A549 (cell line): ENCODE data around the gene RPS14. TPM values are rescaled to one million over a fixed set of nuclear protein-coding genes. Genes with fewer than 3 reads are reported as not detected.
"Not testable (repeated sequence)": the region's sequence is repeated elsewhere in the genome, so short reads cannot be mapped to it uniquely, and the experiment has no call there.

Experiments
- ATAC-seq, 2 experiments: fragments of 200-7000 bp in 1 of 2; fragments of >200 bp in 1 of 2; cut with Nextera tagmentation in 1 of 2; cut with Tn5 transposase in 1 of 2; 3 replicates each; pipeline versions ENCODE4 v1.8.0 to v1.9.1; 2018 to 2020; ENCODE audit warnings: mild to moderate bottlenecking in 1 of 2, moderate library complexity in 1 of 2
- CTCF ChIA-PET: fragments of 300-600 bp; sonication (Branson Sonifier 250); formaldehyde crosslinking; extraction: SDS; loops from one replicate; lab custom pipeline; 2021; ENCODE audit warnings: antibody characterized with exemption, inconsistent platforms; lab: Yijun Ruan, JAX
- POLR2A ChIA-PET: fragments of 350-600 bp; formaldehyde crosslinking; extraction: SDS; loops from one replicate; lab custom pipeline; 2021; ENCODE audit warnings: antibody characterized with exemption, inconsistent platforms; lab: Yijun Ruan, JAX
- DNase-seq, 2 experiments: peaks; one replicate each; pipeline versions ENCODE4 v3.0.0 to v3.0.0-alpha.2; 2011 to 2016; ENCODE audit warnings: low read depth in 1 of 2, low spot score in 1 of 2
- FAIRE-seq: peaks from 2 replicates; lab custom pipeline; 2011; peaks lifted over from hg19 to GRCh38; lab: Jason Lieb, UNC
- H3K27ac ChIP-seq, 2 experiments: fragments of >200 bp; sonication (Bioruptor Twin); formaldehyde crosslinking; 3 replicates each; pipeline ENCODE4 v1.5.1; 2016 to 2017
- H3K4me1 ChIP-seq: fragments of >200 bp; sonication (Bioruptor Twin); formaldehyde crosslinking; 3 replicates; pipeline ENCODE4 v1.6.1; 2016
- H3K4me2 ChIP-seq: fragments of >200 bp; sonication (Bioruptor Twin); formaldehyde crosslinking; 3 replicates; pipeline ENCODE4 v1.6.1; 2016
- H3K4me3 ChIP-seq: fragments of >200 bp; sonication (Bioruptor Twin); formaldehyde crosslinking; 3 replicates; pipeline ENCODE4 v1.5.1; 2016
- H3K9me3 ChIP-seq: fragments of >200 bp; sonication (Bioruptor Twin); formaldehyde crosslinking; 3 replicates; pipeline ENCODE4 v1.6.1; 2016
- ATOH8 ChIP-seq: fragments of 250-450 bp; sonication (Bioruptor Pico); IDR thresholded peaks from 2 replicates; pipeline ENCODE4 v1.5.0; 2020; ENCODE audit warnings: low read depth, mild to moderate bottlenecking, moderate library complexity
- BHLHE40 ChIP-seq: IDR thresholded peaks from 2 replicates; pipeline ENCODE4 v1.6.1; 2012; ENCODE audit warnings: low read depth, low read length, inconsistent platforms
- CHD4 ChIP-seq: fragments of 200-600 bp; sonication (generic); IDR thresholded peaks from 2 replicates; pipeline ENCODE4 v1.6.1; 2016; ENCODE audit warnings: antibody characterized with exemption, mild to moderate bottlenecking, borderline replicate concordance
- CTCF ChIP-seq: fragments of >200 bp; sonication (Bioruptor Twin); formaldehyde crosslinking; IDR thresholded peaks from 3 replicates; pipeline ENCODE4 v1.5.1; 2016
- E2F6 ChIP-seq: IDR thresholded peaks from 2 replicates; pipeline ENCODE4 v1.6.1; 2012; ENCODE audit warnings: low read depth, borderline replicate concordance
- ELK1 ChIP-seq: fragments of 150-350 bp; IDR thresholded peaks from 2 replicates; pipeline ENCODE4 v1.6.1; 2014; ENCODE audit warnings: low read depth, mild to moderate bottlenecking, low read length
- ESRRA ChIP-seq: fragments of 150-350 bp; IDR thresholded peaks from 2 replicates; pipeline ENCODE4 v1.6.1; 2014; ENCODE audit warnings: mild to moderate bottlenecking, low read length, borderline replicate concordance
- FOSB ChIP-seq: fragments of 250-450 bp; sonication (Bioruptor Pico); IDR thresholded peaks from 2 replicates; pipeline ENCODE4 v1.5.0; 2020; ENCODE audit warnings: mild to moderate bottlenecking, moderate library complexity
- FOSL2 ChIP-seq, 2 experiments: fragments of 450-650 bp in 1 of 2; fragments of >200 bp in 1 of 2; sonication (Bioruptor Twin) in 1 of 2; formaldehyde crosslinking; IDR thresholded peaks; 2 replicates each; pipeline versions ENCODE4 v1.5.0 to v1.6.1; 2016 to 2020; ENCODE audit warnings: mild to moderate bottlenecking in 1 of 2, moderate library complexity in 1 of 2
- HDAC2 ChIP-seq: fragments of 200-600 bp; sonication (generic); IDR thresholded peaks from 2 replicates; pipeline ENCODE4 v1.6.1; 2016
- HOXA7 ChIP-seq: fragments of 250-450 bp; sonication (Bioruptor Pico); IDR thresholded peaks from 2 replicates; pipeline ENCODE4 v1.5.0; 2020; ENCODE audit warnings: mild to moderate bottlenecking, moderate library complexity
- HOXB13 ChIP-seq: fragments of 250-450 bp; sonication (Bioruptor Pico); IDR thresholded peaks from 2 replicates; pipeline ENCODE4 v1.5.0; 2020; ENCODE audit warnings: low read depth, mild to moderate bottlenecking, moderate library complexity
- JUN ChIP-seq, 2 experiments: fragments of >200 bp; sonication (Bioruptor Twin); formaldehyde crosslinking; IDR thresholded peaks; 2 replicates in 1 of 2; 3 replicates in 1 of 2; pipeline ENCODE4 v1.6.1; 2016 to 2017
- KDM5A ChIP-seq: fragments of 200-600 bp; sonication (generic); IDR thresholded peaks from 2 replicates; pipeline ENCODE4 v1.6.1; 2016; ENCODE audit warnings: antibody characterized with exemption, mild to moderate bottlenecking
- MYC ChIP-seq: IDR thresholded peaks from 2 replicates; pipeline ENCODE4 v1.6.1; 2012; ENCODE audit warnings: mild to moderate bottlenecking, inconsistent platforms, low read length, improper control_type of control experiment, borderline replicate concordance
- NFE2L2 ChIP-seq: fragments of 150-350 bp; conservative IDR thresholded peaks from 2 replicates; pipeline ENCODE4 v1.6.1; 2014; ENCODE audit warnings: low read length
- POLR2AphosphoS2 ChIP-seq: conservative IDR thresholded peaks from 2 replicates; pipeline ENCODE4 v1.6.1; 2012; ENCODE audit warnings: low read length, improper control_type of control experiment, inconsistent platforms
- RARB ChIP-seq: fragments of 250-450 bp; sonication (Bioruptor Pico); IDR thresholded peaks from 2 replicates; pipeline ENCODE4 v1.8.0; 2021; ENCODE audit warnings: mild to moderate bottlenecking, moderate library complexity
- RCOR1 ChIP-seq: fragments of 150-350 bp; IDR thresholded peaks from 2 replicates; pipeline ENCODE4 v1.6.1; 2014; ENCODE audit warnings: antibody characterized with exemption, low read length, low read depth
- RFX5 ChIP-seq: fragments of 450-650 bp; IDR thresholded peaks from 2 replicates; pipeline ENCODE4 v1.7.1; 2014; ENCODE audit warnings: antibody characterized with exemption, mild to moderate bottlenecking, moderate library complexity
- SMC3 ChIP-seq: fragments of >200 bp; sonication (Bioruptor Twin); formaldehyde crosslinking; IDR thresholded peaks from 3 replicates; pipeline ENCODE4 v1.6.1; 2018; ENCODE audit warnings: inconsistent platforms
- TFCP2L1 ChIP-seq: fragments of 250-450 bp; sonication (Bioruptor Pico); IDR thresholded peaks from 2 replicates; pipeline ENCODE4 v1.5.0; 2021; ENCODE audit warnings: mild to moderate bottlenecking
- WGBS: methylation state at CpG from one replicate; pipeline ENCODE4 v1.1.6; 2017; ENCODE audit errors: missing lambda C conversion rate; 5-methylcytosine and 5-hydroxymethylcytosine counted together
- polyA plus RNA-seq, 4 experiments: library from polyadenylated mRNA; depleted of rRNA in 3 of 4; stranded (reverse); fragments of >200 nt; fragmentation: RNase III in 1 of 4; extraction: RNeasy Plus Mini Kit Qiagen cat#74134 plus additional on column Dnase treatment in 1 of 4; gene quantifications; 2 replicates in 3 of 4; 3 replicates in 1 of 4; pipeline ENCODE4 v1.2.3, GENCODE V29; 2011 to 2017

The RPS14 gene
- polyA plus RNA-seq, 2 of the 4 experiments (the other 2 are of a cell fraction) = 3,794 to 3,799 TPM

GRCh38 chr5:150457562-150458240 is 8.2 kb upstream of the RPS14 start:
- FAIRE-seq (no peak), DNase-seq (no peak), ATAC-seq (no peak)
- Histone ChIP-seq H3K27ac (peak overlapping the region in 1 of 2 experiments; percentile 41; a peak in 2 of 6 replicates), H3K4me2 (no peak overlapping the region), H3K4me1 (peaks cover 24% of the 10 kb centered on the region), H3K4me3 (no peak overlapping the region), H3K9me3 (no peaks in the 10 kb centered on the region)
- whole genome bisulfite sequencing = 93% methylated on average over 16 of the region's 16 CpGs
- CTCF ChIA-PET = interaction anchor here (0.6 to 13.5 kb wide), 24 partner anchors 7 to 860 kb away, joined by 3 to 211 read pairs (median 8); partner anchors contain the start of genes RPS14 and SMIM3
- POLR2A ChIA-PET = no interaction called here
- TF ChIP-seq MYC (no peak), SMC3 (no peak), FOSB (CRISPR knock-in tag) (no peak), RARB (no peak)

- DNase-seq (no peak), FAIRE-seq (no peak), ATAC-seq (no peak)
- Histone ChIP-seq H3K4me3 (no peak overlapping the region), H3K4me1 (peaks cover 24% of the 10 kb centered on the region), H3K4me2 (no peak overlapping the region), H3K27ac (no peak overlapping the region), H3K9me3 (no peaks in the 10 kb centered on the region)
- POLR2A ChIA-PET = no interaction called here
- TF ChIP-seq E2F6 (no peak), ELK1 (no peak), RFX5 (no peak), NFE2L2 (no peak), ESRRA (no peak), BHLHE40 (no peak), SMC3 (no peak), TFCP2L1 (no peak)
- CTCF ChIA-PET = interaction anchor here (0.9 to 13.5 kb wide), 7 partner anchors 54 to 343 kb away, joined by 3 to 211 read pairs (median 11); partner anchors contain the start of gene SMIM3
- WGBS = 61% methylated on average over 6 of the region's 6 CpGs
Observed at GRCh38 chr5:150457121-150457520, 7.6 kb upstream of the RPS14 start.

GRCh38 chr5:150454492-150455229 is 5.1 kb upstream of the RPS14 start:
- FAIRE-seq = no peak
- no peak for TF ChIP-seq FOSB (CRISPR knock-in tag)
- no peak for TF ChIP-seq JUN (IDR thresholded peaks at IDR 0.05)
- no peak for TF ChIP-seq MYC
- no peak for TF ChIP-seq FOSL2 (IDR thresholded peaks at IDR 0.05)
- no peak for TF ChIP-seq FOSL2 (CRISPR knock-in tag; IDR thresholded peaks at IDR 0.05)
- no peak for TF ChIP-seq ATOH8
- no peak for TF ChIP-seq RFX5
- no peak for TF ChIP-seq KDM5A
- no peak for TF ChIP-seq HDAC2
- no peak for TF ChIP-seq CTCF
- TF ChIP-seq HOXB13 (CRISPR knock-in tag) = no peak
- TF ChIP-seq CHD4 = no peak
- no peak for TF ChIP-seq HOXA7 (CRISPR knock-in tag)
- no peak for TF ChIP-seq POLR2AphosphoS2
- no peak for TF ChIP-seq RCOR1

GRCh38 chr5:150454027-150454426 is 4.5 kb upstream of the RPS14 start:
- H3K4me2 ChIP-seq, H3K4me1 ChIP-seq, H3K4me3 ChIP-seq, H3K9me3 ChIP-seq, FAIRE-seq, ATAC-seq, H3K27ac ChIP-seq, POLR2A ChIA-PET, DNase-seq: not testable (repeated sequence)
- 82% methylated on average over 8 of the region's 8 CpGs for WGBS
- CTCF ChIA-PET = interaction anchor here (5.1 kb wide), 1 partner anchor 71 kb away, joined by 32 read pairs; no protein-coding TSS in a partner anchor

More at GRCh38 chr5:150454492-150455229, 5.1 kb upstream of the RPS14 start:
- H3K4me1 ChIP-seq = peaks cover 10% of the 10 kb centered on the region
- no peak overlapping the region for H3K27ac ChIP-seq
- no peak overlapping the region for H3K4me3 ChIP-seq
- 85% methylated on average over 9 of the region's 9 CpGs for WGBS
- POLR2A ChIA-PET = interaction anchor here (0.6 kb wide), 1 partner anchor 1315 kb away, joined by 5 read pairs; no protein-coding TSS in a partner anchor
- DNase-seq (no peak), ATAC-seq (no peak)
- H3K9me3 ChIP-seq = peaks cover 5% of the 10 kb centered on the region; the same call in 2 of the 3 replicates
- CTCF ChIA-PET = interaction anchor here (0.6 to 13.5 kb wide), 4 partner anchors 10 to 90 kb away, joined by 3 to 211 read pairs (median 80); no protein-coding TSS in a partner anchor
- H3K4me2 ChIP-seq = no peak overlapping the region
